T-cell (primary cell): Measurements from ENCODE around the gene ASMTL. TPM values are rescaled to one million over a fixed set of nuclear protein-coding genes. Genes with fewer than 3 reads are reported as not detected.

Experiments used
- ATAC-seq, 4 experiments: fragments of 200-7000 bp in 3 of 4; fragments of 150-1000 bp in 1 of 4; cut with Tn5 transposase; replicated peaks in 1 of 4; 1 replicate in 3 of 4; 2 replicates in 1 of 4; pipeline ENCODE4 v1.10.0; 2021; ENCODE audit warnings: moderate library complexity in 3 of 4, mild to moderate bottlenecking in 2 of 4, moderate number of reproducible peaks in 1 of 4
- CTCF ChIA-PET, 2 donors: fragments of 300-600 bp; sonication (Branson Sonifier 250); formaldehyde crosslinking; loops; one replicate each; lab custom pipeline; 2022; ENCODE audit warnings: antibody characterized with exemption in 2 of 2; lab: Charles Lee
- POLR2A ChIA-PET, 2 donors: fragments of 300-600 bp; sonication (Branson Sonifier 250); formaldehyde crosslinking; loops; one replicate each; lab custom pipeline; 2022; ENCODE audit warnings: antibody characterized with exemption in 2 of 2; lab: Charles Lee
- DNase-seq, 35 experiments: peaks; one replicate each; pipeline versions ENCODE4 v3.0.0 to v3.0.0-alpha.2; 2013 to 2023
- H3K27ac ChIP-seq: one replicate; pipeline ENCODE4 v1.5.1; 2013; ENCODE audit warnings: low read length
- H3K27me3 ChIP-seq, 2 experiments: replicated peaks in 1 of 2; 1 replicate in 1 of 2; 2 replicates in 1 of 2; pipeline versions ENCODE4 v1.6.1 to v1.7.0; 2013; ENCODE audit warnings: low read length in 1 of 2, mixed read lengths in 1 of 2; ENCODE audit not compliant: control insufficient read depth in 2 of 2, insufficient read depth in 2 of 2; ENCODE audit errors: extremely low read depth in 1 of 2
- H3K36me3 ChIP-seq, 2 donors: 1 replicate in 1 of 2; 2 replicates in 1 of 2; pipeline versions ENCODE4 v1.6.1 to v1.7.0; 2013; ENCODE audit warnings: low read length in 1 of 2; ENCODE audit not compliant: control insufficient read depth in 2 of 2, insufficient read depth in 1 of 2; ENCODE audit errors: extremely low read depth in 1 of 2
- H3K4me1 ChIP-seq, 2 experiments: 1 replicate in 1 of 2; 2 replicates in 1 of 2; pipeline versions ENCODE4 v1.6.1 to v1.7.0; 2013; ENCODE audit warnings: low read length in 2 of 2, mixed read lengths in 1 of 2; ENCODE audit not compliant: insufficient read depth in 2 of 2, control insufficient read depth in 1 of 2; ENCODE audit errors: extremely low read depth in 1 of 2
- H3K4me3 ChIP-seq, 2 donors: 1 replicate in 1 of 2; 2 replicates in 1 of 2; pipeline versions ENCODE4 v1.5.1 to v1.7.0; 2013; ENCODE audit warnings: mild to moderate bottlenecking in 2 of 2, low read length in 1 of 2, moderate library complexity in 1 of 2; ENCODE audit not compliant: control insufficient read depth in 1 of 2; ENCODE audit errors: extremely low read depth in 1 of 2
- H3K9me3 ChIP-seq: 2 replicates; pipeline ENCODE4 v1.7.0; 2013
- H3K27ac Mint-ChIP-seq, 2 donors: one replicate each; pipeline ENCODE4 v1.8.0; 2020 to 2021; ENCODE audit warnings: mild to moderate bottlenecking in 2 of 2, mixed read lengths in 2 of 2
- H3K27me3 Mint-ChIP-seq, 2 donors: one replicate each; pipeline ENCODE4 v1.8.0; 2021 to 2022; ENCODE audit warnings: mixed read lengths in 2 of 2
- H3K36me3 Mint-ChIP-seq: one replicate; pipeline ENCODE4 v1.8.0; 2021; ENCODE audit warnings: mixed read lengths
- H3K4me1 Mint-ChIP-seq, 3 donors: one replicate each; pipeline ENCODE4 v1.8.0; 2020 to 2022; ENCODE audit warnings: mixed read lengths in 3 of 3, mild to moderate bottlenecking in 1 of 3
- H3K4me3 Mint-ChIP-seq, 3 donors: one replicate each; pipeline ENCODE4 v1.8.0; 2020 to 2022; ENCODE audit warnings: mild to moderate bottlenecking in 3 of 3, mixed read lengths in 3 of 3, moderate library complexity in 3 of 3
- H3K9me3 Mint-ChIP-seq, 3 donors: one replicate each; pipeline ENCODE4 v1.8.0; 2020 to 2022; ENCODE audit warnings: mixed read lengths in 3 of 3
- WGBS: methylation state at CpG from one replicate; pipeline ENCODE4 v1.1.5; 2013; ENCODE audit warnings: missing lambda C conversion rate; ENCODE audit not compliant: insufficient coverage; 5-methylcytosine and 5-hydroxymethylcytosine counted together
- total RNA-seq, 35 experiments: library from RNA in 6 of 35; stranded (reverse) in 6 of 35; fragments of 120-200 nt in 1 of 35; gene quantifications; one replicate each; pipeline versions ENCODE4 v1.2.1 to v1.2.4 and lab custom pipeline; 2013 to 2026

ASMTL gene
- total RNA-seq, 5 donors from 2014 or later (not counting 1 experiment from before 2014, with no cell fraction given): 44.9 to 48.8 (median 45.4) TPM

DNA sequence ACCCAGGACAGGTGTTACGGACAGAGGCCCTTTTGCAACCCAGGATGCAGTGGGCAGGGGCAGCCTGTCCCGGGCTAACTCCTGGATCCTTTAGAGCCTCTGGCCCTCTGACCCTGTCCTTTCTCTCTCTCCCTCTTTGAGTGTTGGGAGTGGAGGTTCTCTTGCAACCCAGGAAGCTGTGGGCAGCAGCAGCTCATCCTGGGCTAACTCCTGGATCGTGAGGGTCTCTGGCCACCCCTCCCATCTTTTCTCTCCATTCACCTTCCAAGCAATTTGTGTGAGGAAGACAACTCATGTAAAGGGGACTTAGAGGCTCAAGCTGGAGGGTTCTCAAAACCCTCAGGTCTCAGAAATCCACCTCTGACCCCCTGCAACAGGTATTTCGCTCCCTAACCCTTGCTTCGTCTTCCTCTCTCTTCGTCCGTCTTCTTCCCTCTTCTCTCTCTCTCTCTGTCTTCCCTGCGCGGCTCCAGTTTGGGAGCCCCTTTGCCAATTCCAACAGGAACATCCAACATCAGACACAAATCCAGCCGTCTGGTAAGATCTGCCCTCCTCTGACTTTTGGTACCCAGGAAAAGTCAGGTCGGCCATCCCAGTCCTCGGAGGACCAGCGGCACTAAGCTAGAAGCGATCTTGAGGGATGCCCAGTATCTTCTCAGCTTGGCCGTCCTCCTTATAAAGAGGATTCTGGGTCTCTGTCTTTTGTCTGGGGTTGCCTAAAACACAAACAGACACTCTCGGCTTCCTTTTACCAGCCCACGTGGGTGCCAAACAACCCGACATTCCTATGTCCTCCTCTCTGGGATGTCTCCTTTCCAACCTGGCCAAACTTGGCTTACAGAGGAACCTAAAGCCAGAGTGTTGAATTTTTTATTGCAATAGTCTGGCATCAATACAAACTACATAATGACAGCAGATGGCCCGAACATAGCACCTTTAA lies 7.9 kb downstream of the ASMTL start:
- H3K27ac ChIP-seq: no peak overlapping the region
- Mint-ChIP-seq H3K27me3 (no peaks in the 10 kb centered on the region), H3K4me1 (peaks cover 5 to 20% (median 19%) of the 10 kb centered on the region in 3 donors), H3K36me3 (peaks cover 59% of the 10 kb centered on the region), H3K27ac (peak overlapping the region in 1 of 2 donors; percentile 47), H3K9me3 (peaks cover 19 to 32% (median 19%) of the 10 kb centered on the region in 3 donors), H3K4me3 (no peak overlapping the region)
- ChIA-PET POLR2A (no interaction called here), CTCF (no interaction called here)
- WGBS: 98% methylated on average over 13 of the region's 19 CpGs
- peaks cover 3% of the 10 kb centered on the region for H3K9me3 ChIP-seq
- ATAC-seq: no peak
- no peak for DNase-seq
- H3K4me3 ChIP-seq: no peak overlapping the region
- H3K27me3 ChIP-seq: no peaks in the 10 kb centered on the region
- H3K36me3 ChIP-seq: peaks cover 3 to 8% of the 10 kb centered on the region in 2 donors
- H3K4me1 ChIP-seq: peaks cover 0 to 3% of the 10 kb centered on the region in 2 experiments

DNA sequence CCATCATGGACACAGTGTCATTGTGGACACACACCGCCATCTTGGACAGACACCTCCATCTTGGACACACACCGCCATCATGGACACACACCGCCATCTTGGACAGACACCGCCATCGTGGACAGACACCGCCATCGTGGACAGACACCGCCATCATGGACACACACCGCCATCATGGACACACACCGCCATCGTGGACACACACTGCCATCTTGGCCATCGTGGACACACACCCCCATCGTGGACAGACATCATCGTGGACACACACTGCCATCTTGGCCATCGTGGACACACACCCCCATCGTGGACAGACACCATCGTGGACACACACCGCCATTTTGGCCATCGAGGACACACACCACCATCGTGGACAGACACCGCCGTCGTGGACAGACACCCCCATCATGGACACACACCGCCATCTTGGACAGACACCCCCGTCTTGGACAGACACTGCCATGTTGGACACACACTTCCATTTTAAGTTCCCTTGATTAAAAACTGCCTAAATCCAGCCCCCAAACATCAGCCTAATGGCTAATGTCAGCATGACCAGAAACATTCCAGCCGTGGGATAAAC lies 9.1 kb downstream of the ASMTL start:
- 89% methylated on average over 18 of the region's 26 CpGs for WGBS
- Mint-ChIP-seq H3K4me3 (no peak overlapping the region), H3K27me3 (no peaks in the 10 kb centered on the region), H3K36me3 (peaks cover 56% of the 10 kb centered on the region), H3K27ac (no peak overlapping the region), H3K4me1 (peaks cover 0 to 12% (median 7%) of the 10 kb centered on the region in 3 donors), H3K9me3 (peaks cover 12 to 25% (median 15%) of the 10 kb centered on the region in 3 donors)
- no peak overlapping the region for H3K4me3 ChIP-seq
- POLR2A ChIA-PET: no interaction called here
- ATAC-seq (no peak), DNase-seq (peak in 1 of 35 experiments; percentile 1)
- H3K27me3 ChIP-seq: no peaks in the 10 kb centered on the region
- H3K36me3 ChIP-seq: peaks cover 5 to 19% of the 10 kb centered on the region in 2 donors
- H3K9me3 ChIP-seq: peaks cover 3% of the 10 kb centered on the region
- no peaks in the 10 kb centered on the region for H3K4me1 ChIP-seq
- CTCF ChIA-PET: no interaction called here
- H3K27ac ChIP-seq: no peak overlapping the region

DNA sequence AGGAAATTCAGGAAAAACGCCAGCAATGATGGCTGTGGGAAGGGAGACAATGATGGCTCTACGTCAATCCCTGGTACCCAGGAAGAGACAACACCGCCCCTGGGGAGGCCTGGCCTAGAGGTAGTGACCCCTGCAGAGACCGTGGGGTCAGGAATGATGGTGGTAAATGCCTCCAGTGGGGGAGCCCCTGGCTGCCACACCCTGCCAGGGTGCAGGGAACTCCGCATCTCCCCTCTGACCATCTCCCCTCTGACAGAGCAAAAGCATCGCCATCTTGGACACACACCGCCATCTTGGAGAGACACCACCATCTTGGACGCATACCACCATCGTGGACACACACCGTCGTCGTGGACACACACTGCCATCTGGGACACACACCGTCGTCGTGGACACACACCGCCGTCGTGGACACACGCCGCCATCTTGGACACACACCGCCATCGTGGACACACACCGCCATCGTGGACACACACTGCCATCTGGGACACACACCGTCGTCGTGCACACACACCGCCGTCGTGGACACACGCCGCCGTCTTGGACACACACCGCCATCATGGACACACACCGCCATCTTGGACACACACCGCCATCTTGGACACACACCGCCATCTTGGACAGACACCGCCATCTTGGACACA lies 9.9 kb downstream of the ASMTL start:
- Mint-ChIP-seq H3K36me3 (peaks cover 54% of the 10 kb centered on the region), H3K4me3 (no peak overlapping the region), H3K4me1 (peaks cover 0 to 9% (median 6%) of the 10 kb centered on the region in 3 donors), H3K9me3 (peaks cover 7 to 19% (median 10%) of the 10 kb centered on the region in 3 donors), H3K27me3 (no peaks in the 10 kb centered on the region), H3K27ac (no peak overlapping the region)
- Histone ChIP-seq H3K4me1 (no peaks in the 10 kb centered on the region), H3K9me3 (peaks cover 3% of the 10 kb centered on the region), H3K27ac (no peak overlapping the region), H3K36me3 (peaks cover 10 to 23% of the 10 kb centered on the region in 2 donors), H3K27me3 (no peaks in the 10 kb centered on the region), H3K4me3 (no peak overlapping the region)
- POLR2A ChIA-PET: no interaction called here
- no peak for ATAC-seq
- CTCF ChIA-PET: no interaction called here
- peak in 1 of 35 experiments; percentile 1 for DNase-seq
- 88% methylated on average over 32 of the region's 38 CpGs for WGBS

DNA sequence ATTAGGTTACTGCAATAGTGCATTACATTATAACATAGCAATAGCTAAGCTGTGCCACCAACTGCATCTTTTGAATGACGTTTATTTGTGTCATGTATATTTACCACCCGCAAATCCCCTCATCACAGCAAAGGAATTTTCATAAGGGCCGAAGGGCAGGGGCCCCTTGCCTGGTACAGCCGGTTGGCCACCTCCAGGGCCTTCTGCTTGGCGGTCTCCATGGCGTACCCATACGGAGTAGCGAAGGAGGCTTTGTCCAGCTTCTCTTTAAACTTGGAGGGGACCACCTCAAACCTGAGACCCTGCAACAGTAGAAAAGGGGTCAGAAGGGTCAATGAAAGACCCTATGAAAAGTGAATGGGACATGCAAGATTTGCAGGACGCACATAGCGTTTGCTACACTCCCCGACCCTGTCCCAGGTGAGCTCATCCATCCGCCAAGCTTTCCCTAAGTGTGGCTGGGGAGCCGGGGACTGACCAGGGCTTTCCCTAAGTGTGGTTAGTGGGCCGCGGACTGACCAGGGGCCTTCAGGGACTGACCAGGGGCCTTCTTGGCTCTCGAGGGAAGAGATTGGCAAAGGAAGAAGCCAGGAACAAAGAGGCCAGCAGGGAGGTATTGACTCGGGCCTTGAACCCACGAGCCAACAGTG lies 10.6 kb downstream of the ASMTL start:
- Histone ChIP-seq H3K27me3 (no peaks in the 10 kb centered on the region), H3K9me3 (peaks cover 3% of the 10 kb centered on the region), H3K27ac (no peak overlapping the region), H3K4me3 (no peak overlapping the region), H3K36me3 (peaks cover 10 to 23% of the 10 kb centered on the region in 2 donors), H3K4me1 (no peaks in the 10 kb centered on the region)
- Mint-ChIP-seq H3K27me3 (no peaks in the 10 kb centered on the region), H3K27ac (no peak overlapping the region), H3K9me3 (peaks cover 7 to 17% (median 10%) of the 10 kb centered on the region in 3 donors), H3K4me3 (no peak overlapping the region), H3K36me3 (peaks cover 54% of the 10 kb centered on the region), H3K4me1 (peaks cover 0 to 9% (median 7%) of the 10 kb centered on the region in 3 donors)
- DNase-seq (peak in 1 of 35 experiments; percentile 1), ATAC-seq (no peak)
- 100% methylated on average over 8 of the region's 18 CpGs for WGBS
- ChIA-PET CTCF (no interaction called here), POLR2A (no interaction called here)

DNA sequence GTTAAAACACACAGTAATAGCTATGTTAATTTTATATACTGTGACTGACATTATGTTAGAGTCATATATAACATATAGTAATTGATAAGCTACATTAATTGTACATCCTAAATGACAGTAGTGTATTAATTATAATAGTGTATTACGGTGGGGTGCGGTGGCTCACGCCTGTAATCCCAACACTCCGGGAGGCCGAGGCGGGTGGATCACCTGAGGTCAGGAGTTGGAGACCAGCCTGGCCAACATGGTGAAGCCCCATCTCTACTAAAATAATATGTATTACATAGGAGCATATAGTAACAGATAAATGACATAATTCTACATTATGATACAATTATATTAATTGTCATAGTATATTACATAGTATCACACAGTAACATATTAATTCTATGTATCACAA lies 12.2 kb downstream of the ASMTL start:
- ChIA-PET CTCF (no interaction called here), POLR2A (no interaction called here)
- no CpG with 5 or more reads among the region's 6 CpGs for WGBS
- H3K36me3 ChIP-seq: peaks cover 17 to 23% of the 10 kb centered on the region in 2 donors
- no peak overlapping the region for H3K4me3 ChIP-seq
- H3K4me1 ChIP-seq: no peaks in the 10 kb centered on the region
- Mint-ChIP-seq H3K27me3 (no peaks in the 10 kb centered on the region), H3K27ac (no peak overlapping the region), H3K4me3 (no peak overlapping the region), H3K9me3 (peaks cover 4 to 14% (median 7%) of the 10 kb centered on the region in 3 donors), H3K36me3 (peaks cover 56% of the 10 kb centered on the region), H3K4me1 (peaks cover 0 to 9% (median 5%) of the 10 kb centered on the region in 3 donors)
- H3K9me3 ChIP-seq: peaks cover 3% of the 10 kb centered on the region
- ATAC-seq (no peak), DNase-seq (no peak)
- H3K27me3 ChIP-seq: no peaks in the 10 kb centered on the region
- H3K27ac ChIP-seq: no peak overlapping the region
